Stimulated activated CD4-positive, alpha-beta T cell treated with anti-CD3 and anti-CD28 coated beads, Interleukin-12 subunit alpha, Interleukin-12 subunit beta, amount 100 ng/mL, for 24 hours (primary cell): Measurements from ENCODE around the gene PDE8B.

Experiments used
- DNase-seq, 2 experiments: peaks; one replicate each; pipeline ENCODE4 v3.0.0-alpha.2; 2020; ENCODE audit warnings: low read depth in 2 of 2

PDE8B gene

GRCh38 chr5:77319117-77319804, 108.8 kb downstream of the PDE8B start:
- DNase-seq: no peak

GRCh38 chr5:77321793-77322394, 111.4 kb downstream of the PDE8B start:
- no peak for DNase-seq

- DNase-seq: no peak
These were observed 111.9 kb downstream of the PDE8B start for GRCh38 chr5:77322406-77322805.

- no peak for DNase-seq
These were observed 115.6 kb downstream of the PDE8B start for GRCh38 chr5:77325921-77326541.

GRCh38 chr5:77326986-77327734, 116.7 kb downstream of the PDE8B start:
- no peak for DNase-seq

- no peak for DNase-seq
These were observed 118.6 kb downstream of the PDE8B start for GRCh38 chr5:77328930-77329647.

GRCh38 chr5:77329664-77330430, 119.4 kb downstream of the PDE8B start:
- DNase-seq: no peak

- no peak for DNase-seq
These were observed 122.6 kb downstream of the PDE8B start for GRCh38 chr5:77333036-77333435.

- no peak for DNase-seq
These were observed 123.1 kb downstream of the PDE8B start for GRCh38 chr5:77333451-77334123.

GRCh38 chr5:77337246-77337645, 126.8 kb downstream of the PDE8B start:
- DNase-seq: no peak

- DNase-seq: no peak
These were observed 127.2 kb downstream of the PDE8B start for GRCh38 chr5:77337686-77338085.

GRCh38 chr5:77339337-77339890, 128.9 kb downstream of the PDE8B start:
- no peak for DNase-seq

GRCh38 chr5:77343165-77343564, 132.7 kb downstream of the PDE8B start:
- no peak for DNase-seq

- DNase-seq: no peak
These were observed 137.1 kb downstream of the PDE8B start for GRCh38 chr5:77347435-77348098.

- DNase-seq: no peak
These were observed 142.8 kb downstream of the PDE8B start for GRCh38 chr5:77353251-77353650.

- no peak for DNase-seq
These were observed 144.0 kb downstream of the PDE8B start for GRCh38 chr5:77354454-77354853.

GRCh38 chr5:77355080-77355479, 144.6 kb downstream of the PDE8B start:
- no peak for DNase-seq

- DNase-seq: no peak
These were observed 145.3 kb downstream of the PDE8B start for GRCh38 chr5:77355751-77356150.

- DNase-seq: peak in 1 of 2 experiments; percentile 38
These were observed 146.3 kb downstream of the PDE8B start for GRCh38 chr5:77356740-77357139.
